ENCODE results near the gene ETV5. TPM values are rescaled to one million over a fixed set of nuclear protein-coding genes. Genes with fewer than 3 reads are reported as not detected.

Gene ETV5
- total RNA-seq, 4 donors from 2014 or later = 19.0 to 31.6 (median 21.3) TPM

DNA sequence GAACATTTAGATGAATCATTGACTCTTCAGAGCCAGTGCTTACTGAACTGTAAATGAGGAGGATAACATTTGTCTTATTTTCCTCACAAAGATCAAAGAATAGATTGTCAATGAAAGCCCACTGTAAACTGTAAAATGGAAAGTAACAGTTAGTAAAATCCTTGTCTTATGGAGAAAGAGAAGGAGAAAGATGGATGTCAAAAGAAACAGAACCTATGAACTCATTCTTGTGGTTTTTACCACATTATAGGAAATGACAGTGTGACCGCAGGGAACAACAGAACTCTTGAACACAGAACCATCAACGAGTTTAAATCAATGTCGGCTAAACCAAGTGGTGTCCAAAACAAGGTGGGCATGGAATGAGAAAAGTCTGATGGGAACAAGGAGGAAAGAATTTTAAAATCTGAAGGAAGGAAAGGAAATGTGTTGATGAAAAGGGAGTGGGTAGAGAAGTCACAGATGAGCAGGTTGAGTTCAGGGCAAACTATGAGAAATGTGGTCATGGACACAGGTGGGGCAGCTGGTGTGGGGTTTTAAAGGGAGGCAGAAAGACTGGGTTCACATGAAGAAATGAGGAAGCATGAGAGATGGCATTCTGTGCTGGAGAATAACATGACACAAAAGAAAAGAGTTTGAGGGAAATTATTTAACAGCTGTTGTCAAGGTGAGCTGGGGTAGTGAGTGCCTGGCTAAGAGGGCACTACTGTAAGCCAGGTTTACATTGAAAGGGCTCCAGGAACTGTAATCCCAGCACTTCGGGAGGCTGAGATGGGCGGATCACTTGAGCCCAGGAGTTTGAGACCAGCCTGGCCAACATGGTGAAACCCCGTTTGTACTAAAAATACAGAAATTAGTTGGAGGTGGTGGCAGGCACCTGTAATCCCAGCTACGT lies 42.4 kb upstream of the ETV5 start:
- no peaks in the 10 kb centered on the region for H3K36me3 ChIP-seq
- ATAC-seq (no peak), DNase-seq (no peak)
- intact Hi-C loops (cut with DNase I; ENCODE audit: low total_unique reads) (no loop called here), in situ Hi-C loops (cut with MboI; ENCODE audit: low sequenced_read_pairs in 4 of 4) (no loop called here)
- no peaks in the 10 kb centered on the region for H3K4me1 ChIP-seq
- H3K27me3 ChIP-seq = no peaks in the 10 kb centered on the region
- no peak overlapping the region for H3K27ac ChIP-seq
- no peak for TF ChIP-seq POLR2A (IDR thresholded peaks at IDR 0.05)
- TF ChIP-seq, protein P1, sequence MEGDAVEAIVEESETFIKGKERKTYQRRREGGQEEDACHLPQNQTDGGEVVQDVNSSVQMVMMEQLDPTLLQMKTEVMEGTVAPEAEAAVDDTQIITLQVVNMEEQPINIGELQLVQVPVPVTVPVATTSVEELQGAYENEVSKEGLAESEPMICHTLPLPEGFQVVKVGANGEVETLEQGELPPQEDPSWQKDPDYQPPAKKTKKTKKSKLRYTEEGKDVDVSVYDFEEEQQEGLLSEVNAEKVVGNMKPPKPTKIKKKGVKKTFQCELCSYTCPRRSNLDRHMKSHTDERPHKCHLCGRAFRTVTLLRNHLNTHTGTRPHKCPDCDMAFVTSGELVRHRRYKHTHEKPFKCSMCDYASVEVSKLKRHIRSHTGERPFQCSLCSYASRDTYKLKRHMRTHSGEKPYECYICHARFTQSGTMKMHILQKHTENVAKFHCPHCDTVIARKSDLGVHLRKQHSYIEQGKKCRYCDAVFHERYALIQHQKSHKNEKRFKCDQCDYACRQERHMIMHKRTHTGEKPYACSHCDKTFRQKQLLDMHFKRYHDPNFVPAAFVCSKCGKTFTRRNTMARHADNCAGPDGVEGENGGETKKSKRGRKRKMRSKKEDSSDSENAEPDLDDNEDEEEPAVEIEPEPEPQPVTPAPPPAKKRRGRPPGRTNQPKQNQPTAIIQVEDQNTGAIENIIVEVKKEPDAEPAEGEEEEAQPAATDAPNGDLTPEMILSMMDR (IDR thresholded peaks at IDR 0.05 in 4 of 5, conservative IDR thresholded peaks at IDR 0.05 in 1 of 5) = no peak
- no peaks in the 10 kb centered on the region for H3K9me3 ChIP-seq
- H3K4me3 ChIP-seq = no peak overlapping the region

DNA sequence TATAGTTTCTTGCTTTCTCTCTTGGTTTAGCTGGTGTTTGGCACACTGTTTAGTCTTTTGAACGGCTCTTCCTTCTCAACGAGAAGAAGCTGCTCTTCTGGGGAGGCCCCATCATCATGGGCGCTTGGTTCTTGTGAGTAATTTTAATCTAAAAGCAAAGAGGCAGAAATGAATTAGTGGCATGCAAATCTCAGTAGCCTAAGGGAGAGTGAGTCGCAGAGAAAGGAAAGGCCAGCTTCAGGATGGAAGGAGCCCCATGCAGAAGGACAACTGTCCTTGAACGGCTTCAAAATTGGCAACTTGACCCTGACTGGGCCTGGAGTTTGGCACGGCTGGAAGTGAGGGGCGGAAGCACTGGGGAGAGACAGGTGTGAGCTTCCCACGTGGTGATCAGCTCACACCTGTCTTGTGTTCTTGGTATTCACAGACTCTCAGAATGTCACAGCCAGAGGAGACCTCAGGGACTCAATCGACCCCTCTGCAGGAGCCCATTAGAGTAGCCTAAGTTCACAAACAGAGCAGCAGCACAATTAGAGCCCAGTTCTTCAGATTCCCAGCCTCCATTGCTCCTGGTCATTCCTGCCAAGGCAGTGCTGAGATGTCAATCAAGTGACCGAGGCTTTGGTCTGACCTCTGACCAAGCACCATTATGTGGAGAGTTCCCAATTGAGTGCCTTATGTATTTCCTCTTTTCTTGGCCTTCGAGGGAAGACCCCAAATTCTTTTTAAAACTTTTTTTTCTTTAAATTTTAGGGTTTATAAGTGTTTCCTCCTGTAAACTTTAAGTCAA lies 41.3 kb upstream of the ETV5 start:
- in situ Hi-C loops (cut with MboI; ENCODE audit: low sequenced_read_pairs in 4 of 4) (no loop called here), intact Hi-C loops (cut with DNase I; ENCODE audit: low total_unique reads) (no loop called here)
- Histone ChIP-seq H3K9me3 (no peaks in the 10 kb centered on the region), H3K4me3 (no peak overlapping the region), H3K4me1 (no peaks in the 10 kb centered on the region), H3K36me3 (no peaks in the 10 kb centered on the region), H3K27ac (no peak overlapping the region), H3K27me3 (no peaks in the 10 kb centered on the region)
- ATAC-seq = no peak
- no peak for DNase-seq
- TF ChIP-seq, protein P1 (IDR thresholded peaks at IDR 0.05 in 4 of 5, conservative IDR thresholded peaks at IDR 0.05 in 1 of 5) = no peak
- no peak for TF ChIP-seq POLR2A (IDR thresholded peaks at IDR 0.05)

DNA sequence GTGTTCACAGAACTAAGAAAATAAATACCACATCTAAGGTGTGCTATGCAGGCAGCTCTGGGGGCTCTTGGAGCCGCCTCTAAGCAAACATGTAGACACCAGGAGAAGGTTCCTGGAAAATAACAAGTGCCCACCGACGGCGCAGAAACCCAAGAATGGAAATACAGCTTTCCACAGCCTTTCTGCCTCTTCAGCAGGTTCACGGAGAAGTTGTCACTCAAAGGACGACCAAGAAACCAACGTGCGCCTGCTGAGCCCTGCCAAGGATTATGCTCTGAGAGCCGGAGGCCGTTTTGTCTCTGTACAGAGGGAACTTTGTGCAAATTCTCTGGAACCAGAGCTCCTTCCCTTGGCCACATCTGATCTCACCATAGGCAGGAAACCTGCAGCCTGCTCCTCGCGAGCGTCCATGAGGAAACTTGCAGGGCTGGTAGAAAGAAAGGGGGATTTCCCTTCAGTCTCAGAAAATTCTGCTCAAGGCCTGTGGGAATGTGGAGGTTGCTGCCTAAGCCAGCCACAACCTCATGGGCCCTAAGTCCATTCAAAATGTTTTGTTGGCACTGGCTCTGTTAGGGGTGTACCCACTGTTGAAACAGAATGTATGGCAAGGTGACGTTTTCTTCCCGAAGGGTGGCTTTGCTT lies 40.6 kb upstream of the ETV5 start:
- no peak for DNase-seq
- H3K9me3 ChIP-seq = no peaks in the 10 kb centered on the region
- no peak for ATAC-seq
- no peaks in the 10 kb centered on the region for H3K4me1 ChIP-seq
- in situ Hi-C loops (cut with MboI; ENCODE audit: low sequenced_read_pairs in 4 of 4) (no loop called here), intact Hi-C loops (cut with DNase I; ENCODE audit: low total_unique reads) (no loop called here)
- no peak overlapping the region for H3K4me3 ChIP-seq
- TF ChIP-seq POLR2A (IDR thresholded peaks at IDR 0.05) = no peak
- TF ChIP-seq, protein P1 (IDR thresholded peaks at IDR 0.05 in 4 of 5, conservative IDR thresholded peaks at IDR 0.05 in 1 of 5) = no peak
- H3K36me3 ChIP-seq = no peaks in the 10 kb centered on the region
- no peak overlapping the region for H3K27ac ChIP-seq
- H3K27me3 ChIP-seq = no peaks in the 10 kb centered on the region

DNA sequence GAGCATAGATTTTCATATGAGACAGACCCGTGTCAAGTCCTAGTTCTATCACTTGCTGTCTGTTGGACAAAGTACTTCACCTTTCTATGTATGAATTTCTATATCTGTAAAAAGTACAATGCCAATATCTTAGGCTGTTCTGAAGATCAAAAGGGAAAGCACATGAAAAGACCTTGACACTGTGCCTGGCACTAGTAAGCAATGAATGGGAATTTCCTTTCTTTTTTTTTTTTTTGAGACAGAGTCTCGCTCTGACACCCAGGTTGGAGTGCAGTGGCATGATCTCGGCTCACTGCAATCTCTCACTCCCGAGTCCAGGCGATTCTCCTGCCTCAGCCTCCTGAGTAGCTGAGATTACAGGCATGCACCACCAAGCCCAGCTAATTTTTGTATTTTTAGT lies 35.4 kb upstream of the ETV5 start:
- intact Hi-C loops (cut with DNase I; ENCODE audit: low total_unique reads) = no loop called here
- H3K36me3 ChIP-seq = no peaks in the 10 kb centered on the region
- ATAC-seq = no peak

More for the DNA sequence above, 35.4 kb upstream of the ETV5 start:
- Histone ChIP-seq H3K27ac (no peak overlapping the region), H3K9me3 (no peaks in the 10 kb centered on the region), H3K27me3 (no peaks in the 10 kb centered on the region), H3K4me3 (no peak overlapping the region), H3K4me1 (no peaks in the 10 kb centered on the region)
- TF ChIP-seq, protein P1 (IDR thresholded peaks at IDR 0.05 in 4 of 5, conservative IDR thresholded peaks at IDR 0.05 in 1 of 5) = no peak
- no peak for TF ChIP-seq POLR2A (IDR thresholded peaks at IDR 0.05)
- no peak for DNase-seq
- in situ Hi-C loops (cut with MboI; ENCODE audit: low sequenced_read_pairs in 4 of 4) = no loop called here
